Measurements from ENCODE around the gene KDM2B.

DNA sequence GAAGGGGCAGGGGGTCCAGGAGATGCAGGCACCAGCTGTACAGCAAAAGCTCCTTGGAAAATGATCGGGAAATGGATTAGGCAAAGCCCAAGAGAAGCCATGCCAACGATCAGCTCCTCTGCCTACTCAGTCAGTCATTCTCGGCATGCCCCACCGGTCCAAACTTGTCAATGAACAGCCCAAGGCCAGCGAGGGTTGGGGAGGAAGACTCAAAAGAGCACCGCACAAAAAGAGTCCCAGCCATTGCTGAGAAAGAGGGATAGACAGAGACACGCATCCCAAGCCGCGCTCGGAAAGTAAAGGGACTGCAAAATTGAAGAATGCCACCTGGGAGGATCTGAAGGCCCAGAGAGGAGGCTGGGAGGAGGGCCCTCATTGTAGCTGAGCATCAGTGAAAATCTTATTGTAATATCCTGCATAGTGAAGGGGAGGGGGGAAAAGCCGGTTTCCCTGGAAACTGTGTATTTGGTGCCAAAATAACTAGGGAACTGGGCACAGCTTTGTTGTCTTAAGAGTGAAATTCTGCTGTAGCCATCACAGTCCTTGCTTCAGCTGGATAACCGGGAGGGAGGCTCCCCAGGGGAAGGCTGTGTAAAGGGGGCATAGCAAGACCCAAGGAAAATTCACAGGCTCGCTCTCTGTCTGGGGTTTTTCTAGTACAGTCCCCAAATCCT lies 4.7 kb downstream of the KDM2B start:
- TF ChIP-seq, protein P1, sequence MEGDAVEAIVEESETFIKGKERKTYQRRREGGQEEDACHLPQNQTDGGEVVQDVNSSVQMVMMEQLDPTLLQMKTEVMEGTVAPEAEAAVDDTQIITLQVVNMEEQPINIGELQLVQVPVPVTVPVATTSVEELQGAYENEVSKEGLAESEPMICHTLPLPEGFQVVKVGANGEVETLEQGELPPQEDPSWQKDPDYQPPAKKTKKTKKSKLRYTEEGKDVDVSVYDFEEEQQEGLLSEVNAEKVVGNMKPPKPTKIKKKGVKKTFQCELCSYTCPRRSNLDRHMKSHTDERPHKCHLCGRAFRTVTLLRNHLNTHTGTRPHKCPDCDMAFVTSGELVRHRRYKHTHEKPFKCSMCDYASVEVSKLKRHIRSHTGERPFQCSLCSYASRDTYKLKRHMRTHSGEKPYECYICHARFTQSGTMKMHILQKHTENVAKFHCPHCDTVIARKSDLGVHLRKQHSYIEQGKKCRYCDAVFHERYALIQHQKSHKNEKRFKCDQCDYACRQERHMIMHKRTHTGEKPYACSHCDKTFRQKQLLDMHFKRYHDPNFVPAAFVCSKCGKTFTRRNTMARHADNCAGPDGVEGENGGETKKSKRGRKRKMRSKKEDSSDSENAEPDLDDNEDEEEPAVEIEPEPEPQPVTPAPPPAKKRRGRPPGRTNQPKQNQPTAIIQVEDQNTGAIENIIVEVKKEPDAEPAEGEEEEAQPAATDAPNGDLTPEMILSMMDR (IDR thresholded peaks at IDR 0.05; ENCODE audit: extremely low read depth in 1 of 2, insufficient read depth in 1 of 2, low read depth in 1 of 2, low read length in 2 of 2) = no peak
- no peak for TF ChIP-seq EZH2 (IDR thresholded peaks at IDR 0.05; ENCODE audit: borderline replicate concordance, low read depth, low read length, severe bottlenecking)
- TF ChIP-seq GATA2 (IDR thresholded peaks at IDR 0.05; ENCODE audit: insufficient read depth, insufficient read length, low read depth, low read length) = no peak
- TF ChIP-seq MYC (IDR thresholded peaks at IDR 0.05; ENCODE audit: low read depth, low read length) = no peak
